ENCODE measurements around the gene PARP15. TPM values are rescaled to one million over a fixed set of nuclear protein-coding genes. Genes with fewer than 3 reads are reported as not detected.
A peak's percentile ranks its signal among the peaks of the same experiment; 100 is the strongest.
"Not testable (repeated sequence)": the region's sequence is repeated elsewhere in the genome, so short reads cannot be mapped to it uniquely, and the experiment has no call there.

The PARP15 gene
- total RNA-seq, 1 donor from 2014 or later: not detected

DNA sequence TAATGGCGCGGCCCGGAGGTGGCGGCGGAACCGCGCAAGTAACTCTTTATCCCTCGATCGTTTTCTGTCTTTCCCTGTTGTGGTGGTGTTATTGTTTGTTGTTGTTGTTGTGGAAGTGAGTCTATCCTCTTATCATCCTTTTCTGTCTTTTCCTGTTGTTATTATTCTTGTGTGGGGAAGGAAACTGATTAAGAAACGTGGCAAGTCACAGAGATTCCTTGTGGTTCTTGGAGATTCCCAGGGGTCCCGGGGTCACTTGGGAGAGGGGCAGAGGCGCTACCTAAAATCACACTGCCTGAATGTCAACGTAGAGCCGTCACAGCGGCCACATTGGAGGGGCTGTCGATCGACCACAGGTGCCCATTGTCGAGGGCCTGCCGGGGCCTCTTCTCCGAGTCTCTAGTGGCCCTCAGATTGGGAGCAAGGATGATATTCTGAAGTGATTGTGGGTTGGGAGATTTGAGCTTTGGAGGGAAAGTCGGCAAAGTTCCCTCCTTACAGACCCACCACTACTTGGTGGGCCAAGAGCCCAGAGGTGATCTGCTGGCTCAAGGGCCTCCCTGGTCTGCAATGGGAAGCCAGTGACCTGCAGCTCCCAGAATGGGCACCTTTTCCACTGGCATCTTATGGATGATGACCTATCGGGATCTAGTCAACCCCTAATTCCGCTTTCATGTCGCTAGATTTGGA, 104.0 kb downstream of the PARP15 start:
- no peak overlapping the region for H3K27ac Mint-ChIP-seq

GRCh38 chr3:122681974-122682409, 104.5 kb downstream of the PARP15 start:
- Mint-ChIP-seq H3K4me3 (peak overlapping the region; percentile 84), H3K27me3 (ENCODE audit: insufficient read depth, low read depth) (peaks cover 15% of the 10 kb centered on the region), H3K27ac (no peak overlapping the region), H3K4me1 (peaks cover 22% of the 10 kb centered on the region), H3K36me3 (no peaks in the 10 kb centered on the region), H3K9me3 (peaks cover 3% of the 10 kb centered on the region)
- no peaks in the 10 kb centered on the region for H3K79me2 ChIP-seq (ENCODE audit: low read depth)
- no peak overlapping the region for H3K4me2 ChIP-seq
- no peaks in the 10 kb centered on the region for H3K36me3 ChIP-seq
- no peak overlapping the region for H2AFZ ChIP-seq (replicated peaks)
- no peaks in the 10 kb centered on the region for H3K9me3 ChIP-seq (ENCODE audit: low read depth)
- H3F3A ChIP-seq (ENCODE audit: low read depth): peaks cover 11% of the 10 kb centered on the region
- H4K20me1 ChIP-seq (ENCODE audit: low read depth): no peaks in the 10 kb centered on the region
- peaks cover 32% of the 10 kb centered on the region for H3K27me3 ChIP-seq
- TF ChIP-seq EZH2 (IDR thresholded peaks at IDR 0.05) (no peak), CTCF (IDR thresholded peaks at IDR 0.05) (no peak), EZH2phosphoT487 (IDR thresholded peaks at IDR 0.05) (no peak)
- DNase-seq (ENCODE audit: low spot score): no peak
- no peak overlapping the region for H3K9ac ChIP-seq
- H3K4me1 ChIP-seq: no peaks in the 10 kb centered on the region
- H3K4me3 ChIP-seq: no peak overlapping the region
- no peak overlapping the region for H3K27ac ChIP-seq

More for the DNA sequence above, 104.0 kb downstream of the PARP15 start:
- Histone ChIP-seq H3K27me3 (peaks cover 32% of the 10 kb centered on the region), H3K79me2 (ENCODE audit: low read depth) (no peaks in the 10 kb centered on the region), H3F3A (ENCODE audit: low read depth) (peaks cover 11% of the 10 kb centered on the region), H3K27ac (no peak overlapping the region), H2AFZ (replicated peaks) (peak overlapping the region; percentile 98), H3K4me2 (peak overlapping the region; percentile 93), H3K36me3 (no peaks in the 10 kb centered on the region), H3K9me3 (ENCODE audit: low read depth) (no peaks in the 10 kb centered on the region), H3K4me3 (peak overlapping the region; percentile 69), H3K9ac (no peak overlapping the region), H4K20me1 (ENCODE audit: low read depth) (no peaks in the 10 kb centered on the region), H3K4me1 (no peaks in the 10 kb centered on the region)
- H3K4me1 Mint-ChIP-seq: peaks cover 22% of the 10 kb centered on the region
- no peak for DNase-seq (ENCODE audit: low spot score)
- peak overlapping the region; percentile 84 for H3K4me3 Mint-ChIP-seq
- peaks cover 15% of the 10 kb centered on the region for H3K27me3 Mint-ChIP-seq (ENCODE audit: insufficient read depth, low read depth)
- H3K9me3 Mint-ChIP-seq: peaks cover 3% of the 10 kb centered on the region
- H3K36me3 Mint-ChIP-seq: no peaks in the 10 kb centered on the region
- TF ChIP-seq EZH2phosphoT487 (IDR thresholded peaks at IDR 0.05): no peak
- no peak for TF ChIP-seq EZH2 (IDR thresholded peaks at IDR 0.05)
- no peak for TF ChIP-seq CTCF (IDR thresholded peaks at IDR 0.05)

- H3K27ac Mint-ChIP-seq; H3K4me1 ChIP-seq; H4K20me1 ChIP-seq (ENCODE audit: low read depth); H3K36me3 ChIP-seq; H3K36me3 Mint-ChIP-seq; H3K4me2 ChIP-seq; H3K9me3 Mint-ChIP-seq; H2AFZ ChIP-seq (replicated peaks); H3K9me3 ChIP-seq (ENCODE audit: low read depth); H3K9ac ChIP-seq; H3K79me2 ChIP-seq (ENCODE audit: low read depth); H3K4me3 ChIP-seq; H3K27ac ChIP-seq; DNase-seq (ENCODE audit: low spot score): not testable (repeated sequence)
- peak overlapping the region; percentile 61 for H3K4me3 Mint-ChIP-seq
- Histone ChIP-seq H3K27me3 (peaks cover 32% of the 10 kb centered on the region), H3F3A (ENCODE audit: low read depth) (peaks cover 11% of the 10 kb centered on the region)
- H3K4me1 Mint-ChIP-seq: peaks cover 22% of the 10 kb centered on the region
- H3K27me3 Mint-ChIP-seq (ENCODE audit: insufficient read depth, low read depth): peaks cover 15% of the 10 kb centered on the region
Measured at GRCh38 chr3:122682778-122683411, 105.4 kb downstream of the PARP15 start.

- Histone ChIP-seq H2AFZ (replicated peaks) (no peak overlapping the region), H4K20me1 (ENCODE audit: low read depth) (no peaks in the 10 kb centered on the region), H3K4me2 (no peak overlapping the region), H3K4me1 (no peaks in the 10 kb centered on the region), H3K36me3 (no peaks in the 10 kb centered on the region), H3F3A (ENCODE audit: low read depth) (no peaks in the 10 kb centered on the region), H3K9me3 (ENCODE audit: low read depth) (no peaks in the 10 kb centered on the region), H3K27me3 (peaks cover under 1% of the 10 kb centered on the region), H3K9ac (no peak overlapping the region), H3K79me2 (ENCODE audit: low read depth) (no peaks in the 10 kb centered on the region), H3K4me3 (no peak overlapping the region), H3K27ac (no peak overlapping the region)
- H3K27me3 Mint-ChIP-seq (ENCODE audit: insufficient read depth, low read depth): no peaks in the 10 kb centered on the region
- H3K4me1 Mint-ChIP-seq: no peaks in the 10 kb centered on the region
- peak overlapping the region; percentile 31 for H3K27ac Mint-ChIP-seq
- TF ChIP-seq EZH2 (IDR thresholded peaks at IDR 0.05) (no peak), EZH2phosphoT487 (IDR thresholded peaks at IDR 0.05) (no peak), CTCF (IDR thresholded peaks at IDR 0.05) (no peak)
- H3K36me3 Mint-ChIP-seq: no peaks in the 10 kb centered on the region
- H3K9me3 Mint-ChIP-seq: no peaks in the 10 kb centered on the region
- no peak for DNase-seq (ENCODE audit: low spot score)
- H3K4me3 Mint-ChIP-seq: no peak overlapping the region
Measured at GRCh38 chr3:122687298-122687697, 109.8 kb downstream of the PARP15 start.
